Right atrium auricular region (tissue), 2 donors: ENCODE measurements around the gene GPX3. TPM values are rescaled to one million over a fixed set of nuclear protein-coding genes. Genes with fewer than 3 reads are reported as not detected.

Source experiments
- DNase-seq: peaks from one replicate; pipeline ENCODE4 v3.0.0-alpha.2; 2019; ENCODE audit warnings: low spot score
- H3K27ac ChIP-seq, 2 donors: fragments of 200-600 bp; sonication (generic); 1 replicate in 1 of 2; 2 replicates in 1 of 2; pipeline ENCODE4 v1.5.1; 2016 to 2019
- H3K27me3 ChIP-seq, 2 donors: fragments of 200-600 bp; sonication (generic); one replicate each; pipeline versions ENCODE4 v1.5.1 to v1.6.0; 2017 to 2019
- H3K36me3 ChIP-seq: fragments of 200-600 bp; sonication (generic); one replicate; pipeline ENCODE4 v1.5.1; 2016
- H3K4me1 ChIP-seq, 2 donors: fragments of 200-600 bp; sonication (generic); one replicate each; pipeline versions ENCODE4 v1.5.1 to v1.6.0; 2017 to 2019
- H3K4me3 ChIP-seq, 2 donors: fragments of 200-600 bp; sonication (generic); 1 replicate in 1 of 2; 2 replicates in 1 of 2; pipeline ENCODE4 v1.5.1; 2017 to 2019; ENCODE audit warnings: mild to moderate bottlenecking in 1 of 2, moderate library complexity in 1 of 2
- H3K9me3 ChIP-seq, 2 donors: fragments of 200-600 bp; sonication (generic); one replicate each; pipeline ENCODE4 v1.5.1; 2019
- CTCF ChIP-seq, 2 donors: fragments of 200-600 bp; sonication (generic); IDR thresholded peaks; one replicate each; pipeline ENCODE4 v1.5.1; 2019; ENCODE audit warnings: antibody characterized with exemption in 2 of 2
- total RNA-seq, 2 donors: library from RNA; depleted of rRNA; stranded (reverse); fragments of >200 nt; gene quantifications; one replicate each; pipeline ENCODE4 v1.1.0, GENCODE V29; 2016

Gene GPX3
- total RNA-seq, 2 donors from 2014 or later: 2,222 to 2,480 TPM

- Histone ChIP-seq H3K4me1 (peaks cover 0 to 91% of the 10 kb centered on the region in 2 donors), H3K27ac (peak overlapping the region; percentile 97 to 98), H3K4me3 (peak overlapping the region; percentile 93), H3K27me3 (no peaks in the 10 kb centered on the region), H3K9me3 (no peaks in the 10 kb centered on the region), H3K36me3 (peaks cover 63% of the 10 kb centered on the region)
- TF ChIP-seq CTCF (IDR thresholded peaks at IDR 0.05): no peak
- no peak for DNase-seq
Observed at GRCh38 chr5:151024440-151025249, 4.3 kb downstream of the GPX3 start.

DNA sequence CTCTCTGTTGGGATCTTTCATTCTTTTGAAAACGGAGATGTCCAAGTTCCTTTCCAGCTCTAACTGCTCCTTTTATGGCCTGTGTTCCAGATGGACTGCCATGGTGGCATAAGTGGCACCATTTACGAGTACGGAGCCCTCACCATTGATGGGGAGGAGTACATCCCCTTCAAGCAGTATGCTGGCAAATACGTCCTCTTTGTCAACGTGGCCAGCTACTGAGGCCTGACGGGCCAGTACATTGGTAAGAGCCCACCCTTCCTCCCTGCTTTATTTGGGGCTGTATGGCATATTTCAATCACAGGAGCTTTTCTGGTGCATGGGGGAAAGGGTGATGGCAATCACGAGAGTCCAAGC, 4.8 kb downstream of the GPX3 start:
- Histone ChIP-seq H3K9me3 (no peaks in the 10 kb centered on the region), H3K27me3 (no peaks in the 10 kb centered on the region), H3K4me1 (peaks cover 0 to 92% of the 10 kb centered on the region in 2 donors), H3K36me3 (peaks cover 68% of the 10 kb centered on the region), H3K4me3 (no peak overlapping the region), H3K27ac (peak overlapping the region; percentile 97 to 98)
- no peak for DNase-seq
- TF ChIP-seq CTCF (IDR thresholded peaks at IDR 0.05): no peak

- H3K27ac ChIP-seq: peak overlapping the region; percentile 97 to 98
- DNase-seq: no peak
- H3K36me3 ChIP-seq: peaks cover 74% of the 10 kb centered on the region
- TF ChIP-seq CTCF (IDR thresholded peaks at IDR 0.05): no peak
- peak overlapping the region in 1 of 2 donors; percentile 4 for H3K4me3 ChIP-seq
- H3K4me1 ChIP-seq: peaks cover 0 to 96% of the 10 kb centered on the region in 2 donors
- H3K27me3 ChIP-seq: no peaks in the 10 kb centered on the region
- H3K9me3 ChIP-seq: no peaks in the 10 kb centered on the region
Observed at GRCh38 chr5:151026088-151026487, 5.7 kb downstream of the GPX3 start.

GRCh38 chr5:151026679-151027078, 6.3 kb downstream of the GPX3 start:
- Histone ChIP-seq H3K9me3 (no peaks in the 10 kb centered on the region), H3K27ac (peak overlapping the region; percentile 97 to 98), H3K4me3 (no peak overlapping the region), H3K4me1 (peaks cover 0 to 94% of the 10 kb centered on the region in 2 donors), H3K36me3 (peaks cover 78% of the 10 kb centered on the region), H3K27me3 (no peaks in the 10 kb centered on the region)
- no peak for DNase-seq
- TF ChIP-seq CTCF (IDR thresholded peaks at IDR 0.05): no peak

DNA sequence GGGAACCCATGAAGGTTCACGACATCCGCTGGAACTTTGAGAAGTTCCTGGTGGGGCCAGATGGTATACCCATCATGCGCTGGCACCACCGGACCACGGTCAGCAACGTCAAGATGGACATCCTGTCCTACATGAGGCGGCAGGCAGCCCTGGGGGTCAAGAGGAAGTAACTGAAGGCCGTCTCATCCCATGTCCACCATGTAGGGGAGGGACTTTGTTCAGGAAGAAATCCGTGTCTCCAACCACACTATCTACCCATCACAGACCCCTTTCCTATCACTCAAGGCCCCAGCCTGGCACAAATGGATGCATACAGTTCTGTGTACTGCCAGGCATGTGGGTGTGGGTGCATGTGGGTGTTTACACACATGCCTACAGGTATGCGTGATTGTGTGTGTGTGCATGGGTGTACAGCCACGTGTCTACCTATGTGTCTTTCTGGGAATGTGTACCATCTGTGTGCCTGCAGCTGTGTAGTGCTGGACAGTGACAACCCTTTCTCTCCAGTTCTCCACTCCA, 7.6 kb downstream of the GPX3 start:
- no peaks in the 10 kb centered on the region for H3K9me3 ChIP-seq
- TF ChIP-seq CTCF (IDR thresholded peaks at IDR 0.05): no peak
- H3K27me3 ChIP-seq: no peaks in the 10 kb centered on the region
- H3K36me3 ChIP-seq: peaks cover 80% of the 10 kb centered on the region
- peaks cover 0 to 80% of the 10 kb centered on the region in 2 donors for H3K4me1 ChIP-seq
- no peak overlapping the region for H3K4me3 ChIP-seq
- H3K27ac ChIP-seq: peak overlapping the region; percentile 20 to 98
- DNase-seq: no peak
